HepG2 (cell line): ENCODE results near the gene TGFA. TPM values are rescaled to one million over a fixed set of nuclear protein-coding genes. Genes with fewer than 3 reads are reported as not detected.
A peak's percentile ranks its signal among the peaks of the same experiment; 100 is the strongest.

Experiments used
- ATAC-seq: fragments of 200-7000 bp; cut with Tn5 transposase; 3 replicates; pipeline ENCODE4 v1.9.1; 2020; ENCODE audit warnings: mild to moderate bottlenecking, moderate library complexity
- BruUV-seq: library from RNA; stranded (reverse); fragments of 400-500 nt; replicated peaks from 2 replicates; lab custom pipeline; 2021; lab: Mats Ljungman, UMichigan
- CTCF ChIA-PET: fragments of 300-600 bp; formaldehyde crosslinking; extraction: SDS; loops from one replicate; lab custom pipeline; 2021; ENCODE audit warnings: low total read pairs, inconsistent platforms, low intra/inter-chr PET ratio; lab: Yijun Ruan, JAX
- POLR2A ChIA-PET: fragments of 350-600 bp; sonication (Branson Sonifier 250); formaldehyde crosslinking; loops from one replicate; lab custom pipeline; 2020; ENCODE audit warnings: antibody characterized with exemption, inconsistent platforms; lab: Yijun Ruan, JAX
- DNase-seq: peaks from one replicate; pipeline ENCODE4 v3.0.0-alpha.2; 2015; ENCODE audit warnings: low spot score
- FAIRE-seq: peaks from 3 replicates; lab custom pipeline; 2011; peaks lifted over from hg19 to GRCh38; lab: Jason Lieb, UNC
- H2AFZ ChIP-seq: one replicate; pipeline ENCODE4 v1.6.1; 2011; ENCODE audit warnings: low read length, inconsistent platforms
- H3K27ac ChIP-seq: fragments of 300-600 bp; 3 replicates; pipeline ENCODE4 v1.8.0; 2011; ENCODE audit warnings: mixed run types, mild to moderate bottlenecking, mixed read lengths, low read length, inconsistent platforms; ENCODE audit not compliant: insufficient read depth; ENCODE audit errors: extremely low read length
- H3K27me3 ChIP-seq, 2 experiments: fragments of 200-600 bp in 1 of 2; 2 replicates in 1 of 2; 3 replicates in 1 of 2; pipeline versions ENCODE4 v1.6.0 to v1.8.0; 2011; ENCODE audit warnings: low read length in 2 of 2, mild to moderate bottlenecking in 2 of 2, moderate library complexity in 2 of 2, inconsistent platforms in 1 of 2; ENCODE audit not compliant: insufficient read depth in 2 of 2, control insufficient read depth in 1 of 2
- H3K36me3 ChIP-seq, 2 experiments: fragments of 200-600 bp in 1 of 2; replicated peaks in 1 of 2; 2 replicates in 1 of 2; 3 replicates in 1 of 2; pipeline versions ENCODE4 v1.5.1 to v1.8.0; 2011; ENCODE audit warnings: low read length in 2 of 2, inconsistent platforms in 1 of 2; ENCODE audit not compliant: insufficient read depth in 2 of 2, control insufficient read depth in 1 of 2
- H3K4me1 ChIP-seq: 2 replicates; pipeline ENCODE4 v1.5.1; 2012; ENCODE audit warnings: low read length, inconsistent platforms; ENCODE audit not compliant: insufficient read depth
- H3K4me2 ChIP-seq: 2 replicates; pipeline ENCODE4 v1.6.0; 2011; ENCODE audit warnings: low read depth, low read length, inconsistent platforms
- H3K4me3 ChIP-seq, 3 experiments: fragments of 200-600 bp in 1 of 3; sonication (generic), shearing (Covaris generic) in 1 of 3; replicated peaks in 1 of 3; 2 replicates each; pipeline ENCODE4 v1.5.1; 2011 to 2016; ENCODE audit warnings: low read length in 3 of 3, inconsistent platforms in 2 of 3, low read depth in 2 of 3, mild to moderate bottlenecking in 2 of 3, control low read depth in 1 of 3, mixed read lengths in 1 of 3; ENCODE audit not compliant: insufficient read depth in 1 of 3
- H3K79me2 ChIP-seq: one replicate; pipeline ENCODE4 v1.6.1; 2011; ENCODE audit warnings: low read length, inconsistent platforms; ENCODE audit not compliant: insufficient read depth
- H3K9ac ChIP-seq: 2 replicates; pipeline ENCODE4 v1.6.0; 2011; ENCODE audit warnings: mild to moderate bottlenecking, low read depth, low read length, inconsistent platforms; ENCODE audit not compliant: insufficient read depth
- H3K9me3 ChIP-seq: 2 replicates; pipeline ENCODE4 v1.5.1; 2012; ENCODE audit warnings: mild to moderate bottlenecking, low read length
- H4K20me1 ChIP-seq: 2 replicates; pipeline ENCODE4 v1.6.0; 2011; ENCODE audit warnings: inconsistent platforms, mild to moderate bottlenecking, low read length, moderate library complexity; ENCODE audit not compliant: insufficient read depth
- FLYWCH1 ChIP-seq: sonication (generic); formaldehyde crosslinking; IDR thresholded peaks from 2 replicates; pipeline ENCODE4 v1.8.1; 2023; ENCODE audit warnings: mild to moderate bottlenecking, missing genetic modification reagents
- MAF1 ChIP-seq: sonication (generic); formaldehyde crosslinking; IDR thresholded peaks from 2 replicates; pipeline ENCODE4 v1.5.0; 2020; ENCODE audit warnings: missing genetic modification reagents, borderline replicate concordance
- MED1 ChIP-seq: sonication (generic); formaldehyde crosslinking; IDR thresholded peaks from 2 replicates; pipeline ENCODE4 v1.4.0; 2020; ENCODE audit warnings: missing genetic modification reagents
- MED13 ChIP-seq: sonication (generic); formaldehyde crosslinking; IDR thresholded peaks from 2 replicates; pipeline ENCODE4 v1.5.0; 2020; ENCODE audit warnings: missing genetic modification reagents
- ZFP91 ChIP-seq: sonication (generic); formaldehyde crosslinking; IDR thresholded peaks from 2 replicates; pipeline ENCODE4 v1.9.0; 2022; ENCODE audit warnings: missing genetic modification reagents, mild to moderate bottlenecking, borderline replicate concordance
- ZFY ChIP-seq: sonication (generic); formaldehyde crosslinking; IDR thresholded peaks from 2 replicates; pipeline ENCODE4 v1.4.0; 2020; ENCODE audit warnings: missing genetic modification reagents
- ZNF605 ChIP-seq: sonication (generic); formaldehyde crosslinking; IDR thresholded peaks from 2 replicates; pipeline ENCODE4 v1.8.0; 2022; ENCODE audit warnings: mild to moderate bottlenecking, missing genetic modification reagents
- ZNF687 ChIP-seq: sonication (generic); formaldehyde crosslinking; IDR thresholded peaks from 2 replicates; pipeline ENCODE4 v1.5.1; 2020; ENCODE audit warnings: mild to moderate bottlenecking, missing genetic modification reagents, moderate library complexity
- WGBS: methylation state at CpG from one replicate; pipeline ENCODE4 v1.1.6; 2017; ENCODE audit warnings: low lambda C conversion rate; 5-methylcytosine and 5-hydroxymethylcytosine counted together
- in situ Hi-C: cut with HindIII; loops from 2 replicates; pipeline ENCODE4 v1.10.0; 2017; ENCODE audit warnings: low pct_unique_long_range_greater_than_20kb; ENCODE audit not compliant: extremely low pct_ligation_motif_present
- intact Hi-C: fragments of 100-400 bp; cut with micrococcal nuclease; formaldehyde crosslinking; loops from one replicate; pipeline ENCODE4 v1.10.0; 2022; ENCODE audit not compliant: unreplicated experiment
- polyA plus RNA-seq, 8 experiments: library from polyadenylated mRNA; depleted of rRNA in 3 of 8; stranded (reverse) in 7 of 8; unstranded in 1 of 8; fragments of >200 nt; fragmentation: Illumina TruSeq in 4 of 8; extraction: Trizol in 4 of 8; gene quantifications; 2 replicates each; pipeline versions ENCODE4 v1.2.1 to v1.2.3, GENCODE V29; 2011 to 2016; ENCODE audit warnings: low read depth in 4 of 8, missing spikeins in 1 of 8, mixed read lengths in 1 of 8; ENCODE audit not compliant: insufficient read depth in 1 of 8
- total RNA-seq, 5 experiments: library from RNA; depleted of rRNA; stranded (reverse); fragments of >200 nt; fragmentation: Illumina TruSeq; extraction: Trizol; gene quantifications; 2 replicates each; pipeline ENCODE4 v1.2.3, GENCODE V29; 2016; ENCODE audit warnings: low read depth in 1 of 5
- TF ChIP-seq, protein P1 (sequence below): IDR thresholded peaks from 2 replicates; pipeline ENCODE4 v1.6.1; 2018; ENCODE audit warnings: missing genetic modification reagents, mild to moderate bottlenecking, missing compliant biosample characterization
- TF ChIP-seq, protein P2 (sequence below): sonication (generic); formaldehyde crosslinking; conservative IDR thresholded peaks from 2 replicates; pipeline ENCODE4 v1.8.1; 2023; ENCODE audit warnings: missing genetic modification reagents

The TGFA gene
- total and polyA plus RNA-seq, 2 of the 13 experiments (the other 11 are each of a cell fraction or from before 2014, with no cell fraction given), result 7.8 to 15.3 TPM

- peak overlapping the region; percentile 45 for H3K4me2 ChIP-seq
- FAIRE-seq (no peak), DNase-seq (no peak), ATAC-seq (peak; percentile 73; the same call in 2 of the 3 replicates)
- peaks cover 26% of the 10 kb centered on the region for H3K4me1 ChIP-seq
- no peaks in the 10 kb centered on the region for H3K9me3 ChIP-seq
- H3K27ac ChIP-seq, result peak overlapping the region; percentile 25
- H2AFZ ChIP-seq, result no peak overlapping the region
- peaks cover 0 to 21% of the 10 kb centered on the region in 2 experiments; a peak in 4 of 5 replicates for H3K36me3 ChIP-seq
- BruUV-seq, result no TSS peak
- ChIA-PET CTCF (no interaction called here), POLR2A (no interaction called here)
- no peak overlapping the region; a peak in 1 of 6 replicates for H3K4me3 ChIP-seq
- no peaks in the 10 kb centered on the region for H3K27me3 ChIP-seq
- no peaks in the 10 kb centered on the region for H3K79me2 ChIP-seq
- no peaks in the 10 kb centered on the region for H4K20me1 ChIP-seq
- in situ Hi-C loops, result no loop called here
- peak overlapping the region; percentile 2; the same call in 1 of the 2 replicates for H3K9ac ChIP-seq
- intact Hi-C loops, result no loop called here
- 81% methylated on average over 4 of the region's 4 CpGs for WGBS
- TF ChIP-seq ZFY (peak; percentile 42; the same call in 1 of the 2 replicates), MED13 (CRISPR knock-in tag) (0 out of 2 replicates have a peak, but pooled peaks have one; percentile 12), ZNF687 (peak; percentile 44), ZFP91 (no peak), MAF1 (CRISPR knock-in tag) (0 out of 2 replicates have a peak, but pooled peaks have one; percentile 11), FLYWCH1 (CRISPR knock-in tag) (no peak), MED1 (CRISPR knock-in tag) (0 out of 2 replicates have a peak, but pooled peaks have one; percentile 6), ZNF605 (CRISPR knock-in tag) (0 out of 2 replicates have a peak, but pooled peaks have one; percentile 1)
- TF ChIP-seq, protein P1, sequence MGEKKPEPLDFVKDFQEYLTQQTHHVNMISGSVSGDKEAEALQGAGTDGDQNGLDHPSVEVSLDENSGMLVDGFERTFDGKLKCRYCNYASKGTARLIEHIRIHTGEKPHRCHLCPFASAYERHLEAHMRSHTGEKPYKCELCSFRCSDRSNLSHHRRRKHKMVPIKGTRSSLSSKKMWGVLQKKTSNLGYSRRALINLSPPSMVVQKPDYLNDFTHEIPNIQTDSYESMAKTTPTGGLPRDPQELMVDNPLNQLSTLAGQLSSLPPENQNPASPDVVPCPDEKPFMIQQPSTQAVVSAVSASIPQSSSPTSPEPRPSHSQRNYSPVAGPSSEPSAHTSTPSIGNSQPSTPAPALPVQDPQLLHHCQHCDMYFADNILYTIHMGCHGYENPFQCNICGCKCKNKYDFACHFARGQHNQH (CRISPR knock-in tag), result 0 out of 2 replicates have a peak, but pooled peaks have one; percentile 9
- TF ChIP-seq, protein P2, sequence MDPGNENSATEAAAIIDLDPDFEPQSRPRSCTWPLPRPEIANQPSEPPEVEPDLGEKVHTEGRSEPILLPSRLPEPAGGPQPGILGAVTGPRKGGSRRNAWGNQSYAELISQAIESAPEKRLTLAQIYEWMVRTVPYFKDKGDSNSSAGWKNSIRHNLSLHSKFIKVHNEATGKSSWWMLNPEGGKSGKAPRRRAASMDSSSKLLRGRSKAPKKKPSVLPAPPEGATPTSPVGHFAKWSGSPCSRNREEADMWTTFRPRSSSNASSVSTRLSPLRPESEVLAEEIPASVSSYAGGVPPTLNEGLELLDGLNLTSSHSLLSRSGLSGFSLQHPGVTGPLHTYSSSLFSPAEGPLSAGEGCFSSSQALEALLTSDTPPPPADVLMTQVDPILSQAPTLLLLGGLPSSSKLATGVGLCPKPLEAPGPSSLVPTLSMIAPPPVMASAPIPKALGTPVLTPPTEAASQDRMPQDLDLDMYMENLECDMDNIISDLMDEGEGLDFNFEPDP, result 0 out of 2 replicates have a peak, but pooled peaks have one; percentile 41
Measured at GRCh38 chr2:70463997-70464396, 89.6 kb downstream of the TGFA start.
